GM18870 (cell line): ENCODE results near the gene SMYD3.
"Not testable (repeated sequence)": the region's sequence is repeated elsewhere in the genome, so short reads cannot be mapped to it uniquely, and the experiment has no call there.

Experiments
- ATAC-seq: cut with Tn5 transposase; IDR thresholded peaks from one replicate; pipeline ENCODE4 v1.9.1; 2021; ENCODE audit warnings: moderate library complexity; ENCODE audit not compliant: unreplicated experiment

The SMYD3 gene

GRCh38 chr1:245791410-245792312 lies 715.4 kb downstream of the SMYD3 start:
- no peak for ATAC-seq

- no peak for ATAC-seq
Observed at GRCh38 chr1:245790441-245790840, 716.6 kb downstream of the SMYD3 start.

GRCh38 chr1:245788886-245789285 lies 718.2 kb downstream of the SMYD3 start:
- no peak for ATAC-seq

GRCh38 chr1:245788269-245788668 lies 718.8 kb downstream of the SMYD3 start:
- ATAC-seq = no peak

DNA sequence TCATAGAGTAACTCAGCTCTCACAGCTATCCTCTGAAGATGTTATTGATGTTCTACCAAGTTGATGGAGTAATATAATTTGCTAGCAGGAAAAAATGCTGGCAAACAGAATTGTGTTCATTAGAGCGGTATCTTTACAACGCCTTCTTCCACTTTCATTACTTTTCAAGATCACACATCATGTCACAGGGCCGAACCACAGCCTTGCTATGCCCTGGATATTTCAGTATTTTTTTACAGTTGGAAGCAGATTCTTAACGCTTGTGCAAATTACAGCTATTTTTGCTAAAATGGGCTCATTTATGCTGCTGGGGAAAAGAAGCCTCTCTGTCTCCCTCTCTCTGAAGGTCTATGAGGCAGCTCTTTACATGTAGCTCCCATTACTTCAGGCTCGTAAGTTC lies 720.1 kb downstream of the SMYD3 start:
- no peak for ATAC-seq

GRCh38 chr1:245779797-245780755 lies 727.0 kb downstream of the SMYD3 start:
- no peak for ATAC-seq

GRCh38 chr1:245777752-245778151 lies 729.3 kb downstream of the SMYD3 start:
- ATAC-seq = no peak

DNA sequence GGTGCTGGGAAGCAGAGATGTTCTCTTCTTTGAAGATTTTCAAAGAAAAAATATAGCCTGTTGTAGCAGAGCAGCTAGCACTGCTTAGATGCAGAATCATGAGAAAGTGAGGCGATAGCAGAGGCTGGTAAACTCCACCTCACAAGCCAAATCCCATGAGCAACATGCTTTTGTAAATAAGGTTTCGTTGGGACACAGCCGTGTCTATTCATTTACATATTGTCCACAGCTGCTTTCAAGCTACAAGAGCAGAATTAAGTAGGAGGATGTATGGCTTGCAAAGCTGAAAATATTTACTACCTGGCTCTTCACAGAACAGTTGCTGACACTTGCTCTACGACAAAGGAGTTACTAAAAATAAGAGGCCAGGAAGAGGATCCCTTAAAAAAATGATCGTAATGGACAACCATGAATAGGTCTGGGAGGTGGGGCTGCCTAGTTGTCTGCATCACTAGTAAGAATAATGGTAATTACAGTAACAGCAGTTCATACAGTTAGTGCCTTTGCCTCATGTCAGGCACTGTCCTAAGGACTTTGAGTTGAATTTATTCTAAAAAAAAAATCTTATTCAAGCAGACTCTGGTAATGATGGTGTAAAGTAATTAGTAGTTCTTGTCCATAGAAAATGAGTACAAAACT lies 730.3 kb downstream of the SMYD3 start:
- ATAC-seq = no peak

DNA sequence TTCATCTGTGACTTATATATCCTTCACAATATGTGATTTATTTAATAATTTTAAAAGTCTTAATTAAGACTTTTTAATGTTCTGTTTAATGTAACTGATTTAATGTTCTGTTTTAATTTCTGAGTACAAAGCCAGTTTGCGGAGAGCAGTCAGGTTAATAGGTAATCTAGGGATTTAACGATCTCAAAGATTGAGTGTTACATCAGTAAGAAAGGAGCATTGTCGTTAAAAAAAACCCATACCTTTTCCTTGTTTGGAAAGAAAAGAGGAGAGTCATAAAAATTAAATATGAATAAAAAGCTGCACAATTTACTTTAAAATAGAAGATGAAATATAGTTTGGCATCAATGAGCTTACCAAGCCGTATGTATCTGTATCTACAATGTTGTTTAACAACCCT lies 730.9 kb downstream of the SMYD3 start:
- no peak for ATAC-seq

- ATAC-seq = not testable (repeated sequence)
Observed at GRCh38 chr1:245774931-245775330, 732.1 kb downstream of the SMYD3 start.

- ATAC-seq = no peak
Observed at GRCh38 chr1:245774196-245774595, 732.9 kb downstream of the SMYD3 start.

DNA sequence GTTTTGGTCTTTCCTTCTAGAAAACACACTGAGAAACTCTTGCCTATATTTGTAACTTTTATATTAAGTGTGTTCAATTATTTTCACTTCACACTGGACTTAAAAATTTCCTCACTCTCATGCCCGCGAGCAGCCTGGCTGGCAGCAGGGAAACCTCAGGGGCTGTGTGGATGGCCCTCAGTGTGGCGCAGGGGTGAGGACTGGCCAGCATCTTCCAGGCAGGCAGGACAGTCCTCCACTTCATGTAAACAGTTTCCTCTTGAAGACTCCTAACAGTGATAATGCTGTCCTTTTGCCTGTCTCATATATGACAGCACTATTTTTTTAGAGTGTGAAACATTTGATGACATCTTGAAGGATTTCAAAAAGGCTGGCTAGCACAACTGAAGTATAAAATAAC lies 733.7 kb downstream of the SMYD3 start:
- ATAC-seq = no peak

- ATAC-seq = no peak
Observed at GRCh38 chr1:245772739-245773138, 734.3 kb downstream of the SMYD3 start.

DNA sequence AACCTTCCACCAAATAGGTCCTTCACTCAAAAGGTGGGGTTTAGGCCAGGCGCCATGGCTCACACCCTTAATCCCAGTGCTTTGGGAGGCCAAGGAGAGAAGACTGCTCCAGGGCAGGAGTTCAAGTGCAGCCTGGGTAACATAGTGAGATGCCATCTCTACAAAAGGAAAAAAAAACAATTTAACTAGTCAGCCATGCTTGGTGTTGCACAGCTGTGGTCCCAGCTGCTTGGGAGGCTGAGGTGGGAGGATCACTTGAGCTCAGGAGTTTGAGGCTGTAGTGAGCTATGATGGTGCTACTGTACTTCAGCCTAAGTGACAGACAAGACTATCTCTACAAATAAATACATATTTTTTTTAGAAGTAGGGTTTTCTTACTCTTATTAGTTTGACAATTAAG lies 734.8 kb downstream of the SMYD3 start:
- no peak for ATAC-seq

GRCh38 chr1:245771511-245772281 lies 735.4 kb downstream of the SMYD3 start:
- ATAC-seq = no peak

DNA sequence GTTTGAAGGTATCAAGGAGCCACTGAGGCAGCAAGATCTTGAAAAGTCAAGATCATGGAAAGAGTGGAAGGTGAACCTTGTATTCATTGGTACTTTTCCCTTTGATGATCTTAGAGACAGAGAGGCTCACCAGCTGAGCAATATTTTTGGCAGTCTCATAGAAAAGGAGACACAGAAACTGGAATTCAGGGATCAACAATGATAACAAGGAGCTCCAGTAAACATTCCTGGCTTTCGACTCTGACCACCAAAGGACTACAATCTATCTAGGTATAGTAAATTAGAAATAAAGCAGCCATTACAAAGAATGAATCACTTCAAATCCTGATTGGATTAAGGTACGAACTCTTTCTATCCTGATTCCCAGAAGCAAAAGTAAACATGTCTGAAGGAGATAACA lies 736.9 kb downstream of the SMYD3 start:
- no peak for ATAC-seq

- no peak for ATAC-seq
Observed at GRCh38 chr1:245768596-245768995, 738.5 kb downstream of the SMYD3 start.

GRCh38 chr1:245765230-245766000 lies 741.7 kb downstream of the SMYD3 start:
- ATAC-seq = no peak

DNA sequence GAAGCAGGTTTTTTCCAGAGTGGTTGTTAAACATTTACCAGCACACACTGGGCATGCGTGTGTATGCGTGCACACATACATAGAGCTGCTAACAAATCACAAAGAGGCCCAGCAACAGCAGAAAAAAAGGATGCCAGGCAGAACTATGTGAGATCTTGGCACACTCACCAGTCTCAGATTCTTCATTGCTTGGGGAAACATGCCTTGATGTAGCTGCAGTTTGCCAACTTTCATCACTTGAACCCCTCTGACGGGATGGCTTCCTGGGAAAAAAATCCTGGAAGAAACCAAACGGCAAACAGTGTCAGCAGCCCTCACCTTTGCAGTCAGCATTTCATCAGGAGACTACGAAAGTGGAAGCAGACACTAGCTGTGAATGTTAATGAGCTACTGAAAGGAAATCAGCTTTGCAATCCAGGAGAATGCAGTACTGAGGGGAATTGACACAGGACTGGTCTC lies 743.2 kb downstream of the SMYD3 start:
- no peak for ATAC-seq
